ENCODE results near the gene CFH.

DNA sequence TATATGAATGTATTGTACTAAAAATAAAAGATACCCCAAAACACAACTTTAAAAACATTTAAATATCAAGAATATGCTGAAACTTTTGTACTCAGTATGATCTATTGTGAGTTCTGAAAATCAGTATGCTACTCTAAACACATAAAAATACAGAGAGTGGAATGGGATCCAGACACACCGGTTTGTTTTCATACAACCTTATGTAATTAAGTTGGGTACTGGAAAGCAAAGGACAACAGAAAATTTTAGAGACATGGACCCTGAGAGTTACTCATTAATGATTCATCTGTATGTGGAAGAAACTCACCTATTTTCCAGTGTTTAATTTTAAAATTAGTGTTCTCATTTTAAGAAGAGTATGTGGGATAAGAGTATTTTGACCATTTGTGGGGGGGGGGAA is 121.9 kb downstream of the CFH start:
- TF ChIP-seq, protein P1, sequence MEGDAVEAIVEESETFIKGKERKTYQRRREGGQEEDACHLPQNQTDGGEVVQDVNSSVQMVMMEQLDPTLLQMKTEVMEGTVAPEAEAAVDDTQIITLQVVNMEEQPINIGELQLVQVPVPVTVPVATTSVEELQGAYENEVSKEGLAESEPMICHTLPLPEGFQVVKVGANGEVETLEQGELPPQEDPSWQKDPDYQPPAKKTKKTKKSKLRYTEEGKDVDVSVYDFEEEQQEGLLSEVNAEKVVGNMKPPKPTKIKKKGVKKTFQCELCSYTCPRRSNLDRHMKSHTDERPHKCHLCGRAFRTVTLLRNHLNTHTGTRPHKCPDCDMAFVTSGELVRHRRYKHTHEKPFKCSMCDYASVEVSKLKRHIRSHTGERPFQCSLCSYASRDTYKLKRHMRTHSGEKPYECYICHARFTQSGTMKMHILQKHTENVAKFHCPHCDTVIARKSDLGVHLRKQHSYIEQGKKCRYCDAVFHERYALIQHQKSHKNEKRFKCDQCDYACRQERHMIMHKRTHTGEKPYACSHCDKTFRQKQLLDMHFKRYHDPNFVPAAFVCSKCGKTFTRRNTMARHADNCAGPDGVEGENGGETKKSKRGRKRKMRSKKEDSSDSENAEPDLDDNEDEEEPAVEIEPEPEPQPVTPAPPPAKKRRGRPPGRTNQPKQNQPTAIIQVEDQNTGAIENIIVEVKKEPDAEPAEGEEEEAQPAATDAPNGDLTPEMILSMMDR (IDR thresholded peaks at IDR 0.05), result no peak
- no peak for TF ChIP-seq ZFX (IDR thresholded peaks at IDR 0.05; ENCODE audit: borderline replicate concordance)
